Neuronal stem cell (in vitro differentiated cells): ENCODE measurements around the gene ZBTB18.

ENCODE experiments used
- DNase-seq: peaks from one replicate; pipeline ENCODE4 v3.0.0-alpha.2; 2013; ENCODE audit warnings: low spot score
- H2AFZ ChIP-seq: one replicate; pipeline ENCODE4 v1.6.1; 2013; ENCODE audit warnings: mild to moderate bottlenecking, low read length, inconsistent platforms
- H2AK5ac ChIP-seq: 2 replicates; pipeline ENCODE4 v1.6.1; 2013; ENCODE audit warnings: low read depth, mild to moderate bottlenecking, inconsistent platforms, low read length, moderate library complexity, mixed read lengths
- H2BK120ac ChIP-seq: 2 replicates; pipeline ENCODE4 v1.6.1; 2013; ENCODE audit warnings: low read depth, mild to moderate bottlenecking, inconsistent platforms, low read length, moderate library complexity, mixed read lengths
- H2BK12ac ChIP-seq: one replicate; pipeline ENCODE4 v1.6.1; 2013; ENCODE audit warnings: low read length, inconsistent platforms
- H2BK15ac ChIP-seq: 2 replicates; pipeline ENCODE4 v1.6.1; 2013; ENCODE audit warnings: mild to moderate bottlenecking, low read length, inconsistent platforms, mixed read lengths
- H2BK5ac ChIP-seq: one replicate; pipeline ENCODE4 v1.6.1; 2013; ENCODE audit warnings: inconsistent platforms, mild to moderate bottlenecking, low read length, moderate library complexity
- H3K14ac ChIP-seq: one replicate; pipeline ENCODE4 v1.6.1; 2013; ENCODE audit warnings: low read length, inconsistent platforms
- H3K18ac ChIP-seq: 2 replicates; pipeline ENCODE4 v1.6.1; 2013; ENCODE audit warnings: low read length, inconsistent platforms
- H3K23ac ChIP-seq: 2 replicates; pipeline ENCODE4 v1.6.1; 2013; ENCODE audit warnings: low read depth, mild to moderate bottlenecking, mixed read lengths, low read length, inconsistent platforms; ENCODE audit not compliant: poor library complexity
- H3K27ac ChIP-seq: replicated peaks from 3 replicates; pipeline ENCODE4 v1.5.1; 2013; ENCODE audit warnings: low read length, inconsistent platforms
- H3K27me3 ChIP-seq, 3 experiments: 2 replicates each; pipeline ENCODE4 v1.6.1; 2013; ENCODE audit warnings: low read length in 3 of 3, mild to moderate bottlenecking in 2 of 3, inconsistent platforms in 1 of 3, low read depth in 1 of 3, mixed read lengths in 1 of 3, moderate library complexity in 1 of 3; ENCODE audit not compliant: control insufficient read depth in 3 of 3, insufficient read depth in 3 of 3
- H3K36me3 ChIP-seq, 2 donors: replicated peaks in 1 of 2; 2 replicates each; pipeline ENCODE4 v1.6.1; 2013; ENCODE audit warnings: low read length in 2 of 2; ENCODE audit not compliant: control insufficient read depth in 2 of 2, insufficient read depth in 2 of 2
- H3K4ac ChIP-seq: 2 replicates; pipeline ENCODE4 v1.6.1; 2013; ENCODE audit warnings: inconsistent platforms, mild to moderate bottlenecking, low read length, moderate library complexity
- H3K4me1 ChIP-seq, 2 donors: 1 replicate in 1 of 2; 2 replicates in 1 of 2; pipeline ENCODE4 v1.6.1; 2013; ENCODE audit warnings: low read length in 2 of 2, low read depth in 1 of 2; ENCODE audit not compliant: control insufficient read depth in 2 of 2, insufficient read depth in 1 of 2
- H3K4me2 ChIP-seq: one replicate; pipeline ENCODE4 v1.6.1; 2013; ENCODE audit warnings: mild to moderate bottlenecking, low read length, inconsistent platforms; ENCODE audit not compliant: insufficient read depth, poor library complexity, severe bottlenecking
- H3K4me3 ChIP-seq, 2 donors: 2 replicates each; pipeline ENCODE4 v1.5.1; 2013; ENCODE audit warnings: low read length in 2 of 2, mild to moderate bottlenecking in 2 of 2, inconsistent platforms in 1 of 2, moderate library complexity in 1 of 2
- H3K79me1 ChIP-seq: one replicate; pipeline ENCODE4 v1.6.1; 2013; ENCODE audit warnings: low read depth, mild to moderate bottlenecking, inconsistent platforms, low read length, moderate library complexity
- H3K9ac ChIP-seq: one replicate; pipeline ENCODE4 v1.6.1; 2013; ENCODE audit warnings: mild to moderate bottlenecking, low read depth, low read length, inconsistent platforms; ENCODE audit not compliant: poor library complexity
- H3K9me3 ChIP-seq, 2 donors: replicated peaks in 1 of 2; 2 replicates each; pipeline versions ENCODE3 to v1.6.1; 2013; ENCODE audit warnings: low read length in 2 of 2, mild to moderate bottlenecking in 2 of 2, inconsistent platforms in 1 of 2, low read depth in 1 of 2, mixed read lengths in 1 of 2, moderate library complexity in 1 of 2; ENCODE audit not compliant: control insufficient read depth in 2 of 2, insufficient read depth in 1 of 2
- H4K8ac ChIP-seq: one replicate; pipeline ENCODE4 v1.6.1; 2013; ENCODE audit warnings: low read depth, mild to moderate bottlenecking, inconsistent platforms, low read length, moderate library complexity
- H4K91ac ChIP-seq: one replicate; pipeline ENCODE4 v1.6.1; 2013; ENCODE audit warnings: low read length, low read depth, mild to moderate bottlenecking, inconsistent platforms; ENCODE audit not compliant: poor library complexity
- WGBS, 2 donors: extraction: QIAGEN DNeasy Blood & Tissue Kit; methylation state at CpG; one replicate each; pipeline ENCODE4 v1.1.7; 2013; ENCODE audit warnings: missing lambda C conversion rate in 2 of 2, mixed read lengths in 1 of 2; ENCODE audit not compliant: insufficient read length in 2 of 2, insufficient replicate concordance in 1 of 2; ENCODE audit errors: extremely low coverage in 2 of 2; 5-methylcytosine and 5-hydroxymethylcytosine counted together

ZBTB18 gene

DNA sequence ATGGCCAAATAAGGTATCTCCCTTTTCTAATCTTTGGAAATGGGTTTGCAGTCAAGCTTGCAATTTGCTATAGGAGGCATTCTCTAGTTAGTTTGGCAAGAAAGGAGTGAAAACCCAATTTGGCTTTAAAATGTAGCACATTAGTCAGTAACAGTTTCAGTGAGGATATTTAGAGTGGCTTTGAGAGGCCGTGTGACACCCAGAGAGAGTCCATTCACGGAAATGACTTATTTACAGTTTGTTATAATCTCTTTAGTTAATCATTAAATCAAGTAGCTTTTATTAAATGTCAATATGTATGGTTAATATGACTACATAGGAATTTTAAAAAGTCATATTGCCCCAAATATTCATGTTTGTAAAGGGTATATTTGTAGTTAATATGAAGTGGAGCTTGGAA is 9.6 kb downstream of the ZBTB18 start:
- Histone ChIP-seq H3K4me3 (no peak overlapping the region), H2AFZ (no peak overlapping the region), H3K27me3 (no peaks in the 10 kb centered on the region), H3K4ac (no peak overlapping the region), H2BK5ac (no peak overlapping the region), H3K9ac (no peak overlapping the region), H3K14ac (no peak overlapping the region), H3K23ac (no peak overlapping the region), H3K18ac (no peak overlapping the region), H2BK120ac (no peak overlapping the region), H4K8ac (no peak overlapping the region), H3K9me3 (no peaks in the 10 kb centered on the region), H2BK15ac (no peak overlapping the region), H2BK12ac (no peak overlapping the region), H3K27ac (no peak overlapping the region), H3K36me3 (peaks cover 2 to 24% of the 10 kb centered on the region in 2 donors), H2AK5ac (no peak overlapping the region), H3K4me1 (peaks cover 16 to 41% of the 10 kb centered on the region in 2 donors), H4K91ac (no peak overlapping the region), H3K4me2 (no peak overlapping the region), H3K79me1 (no peaks in the 10 kb centered on the region)
- DNase-seq = no peak
- WGBS, 2 donors = no CpG with 5 or more reads among the region's 2 CpGs

- Histone ChIP-seq H4K91ac (no peak overlapping the region), H3K9me3 (no peaks in the 10 kb centered on the region), H3K36me3 (peaks cover 0 to 10% of the 10 kb centered on the region in 2 donors), H2AK5ac (no peak overlapping the region), H3K27me3 (no peaks in the 10 kb centered on the region), H3K23ac (no peak overlapping the region), H4K8ac (no peak overlapping the region), H2BK15ac (no peak overlapping the region), H3K27ac (no peak overlapping the region), H3K79me1 (no peaks in the 10 kb centered on the region), H2AFZ (no peak overlapping the region), H3K4me1 (peaks cover 13 to 28% of the 10 kb centered on the region in 2 donors), H3K9ac (no peak overlapping the region), H3K4ac (no peak overlapping the region), H2BK5ac (no peak overlapping the region), H3K14ac (no peak overlapping the region), H2BK12ac (no peak overlapping the region), H3K4me2 (no peak overlapping the region), H3K4me3 (no peak overlapping the region), H3K18ac (no peak overlapping the region), H2BK120ac (no peak overlapping the region)
- no peak for DNase-seq
- WGBS, 2 donors = no CpG with 5 or more reads among the region's 4 CpGs
Observed at GRCh38 chr1:244062156-244062725, 11.2 kb downstream of the ZBTB18 start.

DNA sequence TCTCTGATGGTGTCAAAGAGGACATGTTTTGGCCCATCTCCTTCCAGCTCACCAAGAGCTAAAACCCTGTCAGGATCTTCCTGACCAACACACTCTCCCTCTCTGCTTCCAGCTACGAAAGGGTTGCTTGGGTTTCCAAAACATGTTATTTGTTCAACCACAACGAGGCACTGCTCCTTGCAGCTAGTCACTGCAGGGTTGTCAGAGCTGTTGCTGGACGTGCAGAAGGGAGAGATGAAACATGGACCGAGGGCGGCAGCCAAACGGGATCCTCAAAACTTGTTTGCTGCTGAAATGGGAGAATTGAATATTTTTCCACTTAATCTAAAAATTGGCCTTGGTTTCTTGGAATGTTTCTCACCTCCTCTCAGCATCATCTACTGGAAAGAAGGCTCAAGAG is 12.4 kb downstream of the ZBTB18 start:
- H2BK15ac ChIP-seq = no peak overlapping the region
- no peak overlapping the region for H3K9ac ChIP-seq
- no peak overlapping the region for H3K4me3 ChIP-seq
- WGBS, 2 donors = no CpG with 5 or more reads among the region's 6 CpGs
- peak overlapping the region; percentile 14 for H3K27ac ChIP-seq
- no peak overlapping the region for H3K18ac ChIP-seq
- H4K8ac ChIP-seq = no peak overlapping the region
- peaks cover 14 to 15% of the 10 kb centered on the region in 2 donors for H3K4me1 ChIP-seq
- H3K4me2 ChIP-seq = no peak overlapping the region
- H2BK120ac ChIP-seq = no peak overlapping the region
- no peak overlapping the region for H2BK5ac ChIP-seq
- no peak overlapping the region for H3K14ac ChIP-seq
- no peaks in the 10 kb centered on the region for H3K79me1 ChIP-seq
- no peak overlapping the region for H2BK12ac ChIP-seq
- no peaks in the 10 kb centered on the region for H3K36me3 ChIP-seq
- no peak overlapping the region for H2AK5ac ChIP-seq
- no peak for DNase-seq
- H3K9me3 ChIP-seq = no peaks in the 10 kb centered on the region
- no peak overlapping the region for H2AFZ ChIP-seq
- no peak overlapping the region for H3K23ac ChIP-seq
- H3K4ac ChIP-seq = no peak overlapping the region
- H4K91ac ChIP-seq = no peak overlapping the region
- no peaks in the 10 kb centered on the region for H3K27me3 ChIP-seq

GRCh38 chr1:244064621-244065020 is 13.5 kb downstream of the ZBTB18 start:
- Histone ChIP-seq H3K9me3 (no peaks in the 10 kb centered on the region), H2AK5ac (no peak overlapping the region), H3K4me1 (peaks cover 4 to 14% of the 10 kb centered on the region in 2 donors), H2AFZ (no peak overlapping the region), H3K4me2 (no peak overlapping the region), H4K8ac (no peak overlapping the region), H2BK12ac (no peak overlapping the region), H3K14ac (no peak overlapping the region), H3K23ac (no peak overlapping the region), H4K91ac (no peak overlapping the region), H3K79me1 (no peaks in the 10 kb centered on the region), H3K4me3 (no peak overlapping the region), H3K27me3 (no peaks in the 10 kb centered on the region), H3K36me3 (no peaks in the 10 kb centered on the region), H2BK120ac (no peak overlapping the region), H3K4ac (no peak overlapping the region), H3K9ac (no peak overlapping the region), H3K18ac (no peak overlapping the region), H2BK5ac (no peak overlapping the region), H2BK15ac (no peak overlapping the region), H3K27ac (peak overlapping the region; percentile 37)
- WGBS, 2 donors = no CpG with 5 or more reads among the region's 8 CpGs
- no peak for DNase-seq
